GM21447 (cell line): Measurements from ENCODE around the gene FBN1.
A peak's percentile ranks its signal among the peaks of the same experiment; 100 is the strongest.

Source experiments
- ATAC-seq: cut with Tn5 transposase; IDR thresholded peaks from one replicate; pipeline ENCODE4 v1.9.1; 2021; ENCODE audit not compliant: unreplicated experiment

Gene FBN1

GRCh38 chr15:48653216-48653615 lies 7.7 kb upstream of the FBN1 start:
- no peak for ATAC-seq

GRCh38 chr15:48652510-48653076 lies 7.1 kb upstream of the FBN1 start:
- ATAC-seq = no peak

GRCh38 chr15:48650931-48651330 lies 5.4 kb upstream of the FBN1 start:
- ATAC-seq = no peak

GRCh38 chr15:48647962-48648361 lies 2.5 kb upstream of the FBN1 start:
- no peak for ATAC-seq

GRCh38 chr15:48646331-48646730 lies 822 bp upstream of the FBN1 start:
- no peak for ATAC-seq

GRCh38 chr15:48644827-48645557 lies 517 bp downstream of the FBN1 start:
- peak; percentile 50 for ATAC-seq

GRCh38 chr15:48644467-48644826 lies 1.1 kb downstream of the FBN1 start:
- no peak for ATAC-seq

- ATAC-seq = no peak
Observed at GRCh38 chr15:48643776-48644466, 1.6 kb downstream of the FBN1 start.

GRCh38 chr15:48643206-48643605 lies 2.3 kb downstream of the FBN1 start:
- ATAC-seq = no peak

- ATAC-seq = no peak
Observed at GRCh38 chr15:48642795-48643194, 2.7 kb downstream of the FBN1 start.

- ATAC-seq = no peak
Observed at GRCh38 chr15:48641416-48641815, 4.1 kb downstream of the FBN1 start.

GRCh38 chr15:48638963-48639362 lies 6.5 kb downstream of the FBN1 start:
- no peak for ATAC-seq

GRCh38 chr15:48637639-48638038 lies 7.9 kb downstream of the FBN1 start:
- ATAC-seq = no peak

- no peak for ATAC-seq
Observed at GRCh38 chr15:48636511-48636910, 9.0 kb downstream of the FBN1 start.

- ATAC-seq = no peak
Observed at GRCh38 chr15:48634893-48635292, 10.6 kb downstream of the FBN1 start.

- no peak for ATAC-seq
Observed at GRCh38 chr15:48634096-48634495, 11.4 kb downstream of the FBN1 start.

GRCh38 chr15:48632651-48633050 lies 12.9 kb downstream of the FBN1 start:
- no peak for ATAC-seq

GRCh38 chr15:48631176-48631770 lies 14.2 kb downstream of the FBN1 start:
- ATAC-seq = no peak

GRCh38 chr15:48630245-48630644 lies 15.3 kb downstream of the FBN1 start:
- ATAC-seq = no peak

GRCh38 chr15:48628832-48629231 lies 16.7 kb downstream of the FBN1 start:
- no peak for ATAC-seq

- ATAC-seq = no peak
Observed at GRCh38 chr15:48627260-48627940, 18.1 kb downstream of the FBN1 start.
